NCI-H2171 treated with DMSO at 0.1 percent for 48 hours (cell line): ENCODE results near the gene ZMIZ1.

Source experiments
- DNase-seq: peaks from one replicate; lab custom pipeline; 2025; lab: John Stamatoyannopoulos, UW

The ZMIZ1 gene

DNA sequence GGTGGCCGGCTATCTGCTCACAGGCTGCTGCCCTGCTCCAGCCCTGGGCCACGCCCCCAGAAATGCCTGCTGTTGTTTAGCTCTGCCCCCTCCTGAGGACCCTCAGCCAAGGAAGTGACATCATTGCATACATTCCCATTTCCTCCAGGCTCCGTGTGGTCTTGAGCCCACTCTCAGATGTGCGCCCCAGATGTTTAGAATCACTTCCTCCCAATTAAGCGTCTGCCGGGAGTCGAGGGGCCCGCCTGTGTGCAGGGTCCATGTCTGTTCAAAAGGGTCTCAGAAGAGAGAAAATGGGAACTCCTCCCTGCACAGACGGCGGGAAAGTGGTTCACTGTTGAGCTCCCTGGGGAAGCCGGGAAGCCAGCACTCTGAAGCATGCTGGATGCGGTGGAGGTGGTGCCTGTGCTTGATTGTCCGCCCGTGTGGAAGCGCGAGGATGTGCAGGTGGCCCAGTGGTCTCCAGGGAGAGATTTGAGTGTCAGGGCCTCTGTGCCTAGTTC, 161.6 kb downstream of the ZMIZ1 start:
- DNase-seq, result peak; percentile 92

DNA sequence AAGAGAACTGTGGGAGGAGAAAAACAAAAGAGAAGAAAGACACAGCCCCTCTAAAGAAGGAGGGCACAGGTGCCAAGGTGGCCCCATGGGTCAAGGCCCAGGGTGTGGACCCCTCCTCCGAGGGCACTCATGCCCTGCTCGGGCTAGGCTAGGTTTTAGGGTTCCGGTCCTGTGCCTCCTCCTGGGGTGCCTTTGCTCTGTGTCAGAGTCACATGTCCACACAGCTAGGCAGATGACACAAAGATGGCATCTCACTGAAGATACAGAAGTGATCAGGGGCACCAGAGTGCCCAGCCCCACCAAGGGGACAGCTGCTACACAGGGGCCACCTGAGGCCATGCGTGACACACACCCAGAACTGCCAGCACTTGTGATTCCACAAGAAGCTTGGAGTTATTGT, 162.1 kb downstream of the ZMIZ1 start:
- peak; percentile 68 for DNase-seq

DNA sequence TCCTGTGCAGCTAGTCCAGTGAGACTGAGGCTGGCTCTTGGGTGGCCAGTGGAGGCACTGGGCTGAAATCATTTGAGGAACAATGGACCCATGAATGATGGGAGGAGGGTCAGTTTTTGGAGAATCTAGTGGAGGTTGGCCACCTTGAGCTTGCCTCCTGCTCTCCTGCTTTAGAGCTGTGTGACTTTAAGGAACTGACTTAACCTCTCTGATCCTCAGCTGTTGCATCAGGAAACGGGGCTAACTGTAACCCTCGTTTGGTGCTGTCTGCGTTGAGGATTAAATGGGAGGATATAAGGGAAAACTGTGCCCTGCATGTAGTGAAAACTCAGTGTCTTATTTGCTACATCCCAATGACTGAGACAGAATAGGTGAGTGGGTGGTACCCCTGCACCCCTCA, 163.1 kb downstream of the ZMIZ1 start:
- DNase-seq, result no peak

GRCh38 chr10:79232864-79233263, 164.1 kb downstream of the ZMIZ1 start:
- DNase-seq, result no peak

- no peak for DNase-seq
Observed at GRCh38 chr10:79234391-79235315, 165.9 kb downstream of the ZMIZ1 start.

DNA sequence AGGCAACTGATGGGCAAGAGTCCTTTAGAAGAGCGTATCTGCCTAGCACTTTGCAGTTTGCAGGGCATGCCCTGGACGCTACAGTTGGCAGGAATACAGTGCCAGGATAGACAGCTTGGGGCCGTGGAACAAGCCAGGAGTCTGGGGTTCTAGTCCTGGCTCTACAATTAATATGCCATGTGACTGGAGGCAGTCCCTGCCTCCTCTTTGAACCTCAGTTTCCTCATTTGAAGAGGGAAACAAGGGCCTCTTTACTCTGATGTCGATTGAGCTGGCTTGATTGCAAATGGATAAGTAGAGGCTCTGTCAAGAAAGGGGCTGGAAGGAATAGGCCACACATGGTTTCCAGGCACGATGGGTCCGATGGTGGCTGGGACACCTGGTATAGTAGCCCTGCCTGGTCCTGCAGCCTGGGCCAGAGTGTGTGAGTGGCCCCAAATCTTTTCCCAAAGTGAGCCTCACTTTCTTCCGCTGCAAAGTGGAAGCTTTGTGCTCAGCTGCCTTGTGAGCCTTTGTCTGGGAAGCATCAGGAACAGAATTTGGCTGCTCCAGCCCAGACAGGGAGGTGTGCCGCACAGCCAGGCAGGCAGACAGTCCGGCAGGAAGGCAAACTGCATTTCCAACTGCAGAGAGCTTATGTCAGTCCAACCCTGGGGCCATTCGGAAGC, 167.1 kb downstream of the ZMIZ1 start:
- DNase-seq, result no peak

- DNase-seq, result no peak
Observed at GRCh38 chr10:79236433-79236765, 167.6 kb downstream of the ZMIZ1 start.

GRCh38 chr10:79237454-79238157, 168.8 kb downstream of the ZMIZ1 start:
- DNase-seq, result no peak

- DNase-seq, result peak; percentile 26
Observed at GRCh38 chr10:79238158-79238520, 169.4 kb downstream of the ZMIZ1 start.

- DNase-seq, result no peak
Observed at GRCh38 chr10:79238606-79239005, 169.8 kb downstream of the ZMIZ1 start.

GRCh38 chr10:79239275-79239779, 170.6 kb downstream of the ZMIZ1 start:
- DNase-seq, result no peak

GRCh38 chr10:79239924-79240581, 171.3 kb downstream of the ZMIZ1 start:
- DNase-seq, result no peak

DNA sequence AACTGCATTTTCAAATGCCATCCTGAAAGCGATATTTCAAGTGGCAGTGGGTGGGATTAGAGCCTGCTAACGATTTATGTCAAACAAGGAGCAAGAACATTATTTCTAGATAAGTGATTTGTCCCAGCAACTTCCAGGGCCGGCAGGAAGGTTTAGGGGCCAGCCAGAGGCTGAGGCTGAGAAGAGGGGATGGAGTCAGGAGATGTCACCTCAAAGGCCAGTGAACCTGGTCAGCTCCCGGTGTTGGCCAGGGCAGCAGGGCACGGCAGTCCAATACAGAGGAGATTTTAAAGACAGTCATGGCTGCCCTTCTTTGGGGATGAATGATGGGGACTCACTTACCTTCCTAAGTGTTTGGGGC, 172.8 kb downstream of the ZMIZ1 start:
- no peak for DNase-seq

DNA sequence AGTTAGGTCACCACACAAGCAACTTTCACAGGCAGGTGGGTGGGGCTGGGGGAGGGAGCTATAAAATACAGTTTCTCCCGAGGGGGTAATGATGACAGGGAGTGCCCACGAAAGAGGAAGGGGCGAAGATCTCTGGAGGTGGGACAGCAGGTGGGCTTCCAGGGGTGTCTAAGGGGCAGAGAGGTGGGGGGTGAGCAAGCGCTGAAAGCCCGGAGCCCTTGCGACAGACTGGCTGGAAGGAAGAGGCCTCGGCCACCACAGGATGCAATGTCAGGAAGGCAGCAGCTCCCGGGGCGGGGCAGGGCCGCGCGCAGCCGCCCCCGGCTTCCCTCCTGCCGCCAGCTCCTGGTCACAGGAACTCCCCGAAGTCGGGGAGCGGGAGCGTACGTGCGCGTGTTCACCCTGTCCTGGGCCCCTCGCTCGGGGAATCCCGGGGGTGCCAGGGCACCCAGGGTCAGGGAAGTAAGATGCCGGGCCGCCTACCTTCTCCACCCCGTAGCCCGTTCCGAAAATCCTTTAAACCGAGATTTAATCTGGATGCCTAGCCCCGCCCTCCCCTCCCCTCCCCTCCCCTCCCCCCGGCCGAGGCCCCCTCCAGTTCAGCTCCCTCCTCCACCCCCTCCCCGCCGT, 173.3 kb downstream of the ZMIZ1 start:
- DNase-seq, result peak; percentile 48

DNA sequence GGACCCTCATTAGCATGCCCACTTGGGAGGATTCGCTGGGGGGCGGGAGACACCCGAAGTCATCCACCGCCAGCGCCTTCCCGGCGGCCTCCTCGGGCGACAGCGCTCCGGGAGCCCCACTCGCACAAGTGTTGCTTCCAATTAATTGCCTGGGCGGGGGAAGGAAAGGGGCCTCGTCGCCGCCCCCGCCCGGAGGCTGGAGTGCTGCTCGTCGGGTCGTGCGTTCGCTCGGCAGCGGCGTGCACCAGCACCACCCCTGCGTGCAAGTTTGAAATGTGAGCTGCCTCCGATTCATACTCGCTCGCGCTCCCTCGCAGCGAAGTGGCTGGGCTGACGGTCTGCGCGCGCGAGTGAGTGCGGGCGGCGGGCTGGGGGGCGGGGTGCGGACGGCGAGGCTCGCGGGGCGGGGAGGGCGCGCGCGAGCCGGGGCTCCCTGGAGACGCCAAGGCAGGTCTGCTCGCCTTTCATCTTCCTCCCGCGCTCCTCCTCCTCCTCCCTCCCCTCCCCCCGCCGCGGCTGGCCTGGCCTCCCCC, 173.9 kb downstream of the ZMIZ1 start:
- peak; percentile 85 for DNase-seq

DNA sequence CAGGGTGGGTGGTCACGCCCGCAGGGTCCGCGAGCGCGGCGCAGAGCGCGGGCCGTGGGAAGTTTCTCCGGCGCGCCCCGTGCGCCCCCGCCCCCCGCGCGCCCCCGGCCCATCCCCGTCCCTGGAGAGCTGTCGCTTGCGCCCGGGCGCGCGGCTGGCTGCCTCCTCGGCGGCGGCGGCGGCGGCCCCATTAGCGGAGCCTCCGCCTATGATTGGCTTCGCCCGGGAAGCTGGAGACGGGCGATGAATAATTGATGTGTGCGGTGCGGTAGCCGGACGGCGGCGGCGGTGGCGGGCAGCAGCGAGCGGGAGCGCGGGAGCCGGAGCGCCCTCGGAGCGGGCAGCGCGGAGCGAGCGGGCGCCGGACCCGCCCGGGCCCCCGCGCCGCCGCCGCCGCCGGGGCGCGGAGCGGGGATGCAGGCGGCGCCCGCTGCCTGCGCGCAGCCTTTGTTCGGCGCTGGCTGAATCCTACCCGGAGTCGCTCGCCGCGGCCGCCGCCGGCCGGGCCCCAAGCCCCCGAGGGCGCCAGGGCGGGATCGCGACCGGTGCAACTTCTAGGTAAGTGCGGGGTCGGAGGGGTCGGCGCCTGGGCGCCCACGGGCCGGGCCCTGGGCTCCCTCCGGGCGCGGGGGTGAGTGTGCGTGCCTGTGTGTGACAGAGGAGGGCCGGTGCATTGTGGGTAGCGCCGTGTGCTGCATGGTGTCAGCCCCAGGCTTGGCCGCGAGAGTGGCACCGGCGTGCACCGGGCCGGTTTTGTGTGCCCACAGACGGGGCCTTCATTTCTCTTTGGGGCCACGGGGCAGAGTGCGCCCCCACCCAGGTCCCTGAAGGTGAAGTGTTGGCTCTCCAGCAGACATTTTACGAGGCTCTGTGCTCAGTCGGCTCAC, 174.7 kb downstream of the ZMIZ1 start:
- peak; percentile 50 for DNase-seq

GRCh38 chr10:79244068-79244442, 175.3 kb downstream of the ZMIZ1 start:
- no peak for DNase-seq

DNA sequence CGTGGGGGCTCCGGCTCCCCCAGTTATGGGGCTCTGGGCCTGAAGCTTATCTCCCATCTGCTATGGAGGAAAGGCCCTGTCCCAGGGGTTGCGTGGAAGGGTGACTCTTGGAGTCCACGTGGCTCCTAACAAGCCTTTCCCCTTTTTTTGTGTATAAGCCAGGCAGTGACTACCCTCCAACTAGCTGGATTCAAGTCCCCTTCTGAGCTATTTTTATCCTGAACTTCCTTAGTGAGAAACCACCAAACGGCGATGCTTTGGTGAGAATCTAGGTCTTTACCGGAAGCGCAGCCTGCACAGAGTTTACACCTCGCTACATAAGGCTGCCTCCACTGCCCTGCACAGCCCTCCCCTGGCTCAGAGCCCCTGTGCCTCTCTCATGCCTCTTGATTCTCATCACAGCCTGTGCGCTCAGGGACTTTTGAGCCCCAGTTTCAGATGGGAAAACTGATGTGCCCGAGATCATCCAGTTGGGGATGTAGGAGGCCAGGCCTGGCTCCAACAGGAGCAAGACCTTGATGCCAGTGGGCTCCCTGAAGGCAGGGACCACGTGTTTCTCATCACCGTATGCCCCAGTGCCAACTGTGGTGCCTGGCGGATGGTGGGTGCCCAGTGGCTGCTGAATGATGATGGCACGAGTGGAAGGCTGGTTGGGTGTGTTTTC, 176.2 kb downstream of the ZMIZ1 start:
- DNase-seq, result no peak

GRCh38 chr10:79245539-79246208, 176.9 kb downstream of the ZMIZ1 start:
- no peak for DNase-seq
